GM12878 (cell line): ENCODE data around the gene PRC1. TPM values are rescaled to one million over a fixed set of nuclear protein-coding genes. Genes with fewer than 3 reads are reported as not detected.

Experiments used
- ATF7 ChIP-seq: fragments of 450-650 bp; IDR thresholded peaks from 2 replicates; pipeline ENCODE4 v1.6.1; 2016; ENCODE audit warnings: low read depth, mild to moderate bottlenecking
- DPF2 ChIP-seq: fragments of 450-650 bp; IDR thresholded peaks from 2 replicates; pipeline ENCODE4 v1.6.1; 2017; ENCODE audit warnings: mild to moderate bottlenecking
- EGR1 ChIP-seq, 2 experiments: IDR thresholded peaks; 1 replicate in 1 of 2; 2 replicates in 1 of 2; pipeline ENCODE4 v1.6.1; 2011 to 2012; ENCODE audit warnings: low read depth in 2 of 2, low read length in 2 of 2, borderline replicate concordance in 1 of 2, mild to moderate bottlenecking in 1 of 2, moderate library complexity in 1 of 2
- IKZF2 ChIP-seq, 2 experiments: fragments of 450-650 bp; IDR thresholded peaks; 2 replicates each; pipeline ENCODE4 v1.6.1; 2017; ENCODE audit warnings: mild to moderate bottlenecking in 2 of 2, moderate library complexity in 2 of 2
- IRF4 ChIP-seq: IDR thresholded peaks from 2 replicates; pipeline ENCODE4 v1.6.1; 2011; ENCODE audit warnings: low read depth, low read length
- NBN ChIP-seq: fragments of 450-650 bp; IDR thresholded peaks from 2 replicates; pipeline ENCODE4 v1.6.1; 2016
- SUPT20H ChIP-seq: IDR thresholded peaks from 2 replicates; pipeline ENCODE4 v1.6.1; 2011; ENCODE audit warnings: low read depth, mild to moderate bottlenecking, low read length, moderate library complexity, borderline replicate concordance; ENCODE audit not compliant: control insufficient read depth
- polyA plus RNA-seq, 11 experiments: library from polyadenylated mRNA; depleted of rRNA in 4 of 11; unstranded in 6 of 11; stranded (reverse) in 5 of 11; fragments of >200 nt; fragmentation: Nextera tagmentation in 4 of 11; fragmentation: Illumina TruSeq in 1 of 11; extraction: Ambion mirVana in 4 of 11; extraction: Trizol in 1 of 11; gene quantifications; 1 replicate in 1 of 11; 2 replicates in 10 of 11; pipeline versions ENCODE4 v1.2.1 to v1.2.3, GENCODE V29; 2011 to 2016; ENCODE audit warnings: inconsistent platforms in 2 of 11, missing spikeins in 2 of 11, low read depth in 1 of 11
- total RNA-seq, 4 experiments: library from RNA; depleted of rRNA in 3 of 4; stranded (reverse); fragments of >200 nt in 3 of 4; fragmentation: Illumina TruSeq in 1 of 4; extraction: Trizol in 1 of 4; gene quantifications; 2 replicates each; pipeline versions ENCODE4 v1.2.1 to v1.2.3, GENCODE V29; 2013 to 2021
- TF ChIP-seq, protein P1 (sequence below), 3 experiments: IDR thresholded peaks in 2 of 3; conservative IDR thresholded peaks in 1 of 3; 2 replicates each; pipeline ENCODE4 v1.5.1; 2011; ENCODE audit warnings: low read depth in 3 of 3, low read length in 3 of 3, mild to moderate bottlenecking in 3 of 3, control low read depth in 2 of 3, moderate library complexity in 2 of 3, inconsistent platforms in 1 of 3, mixed read lengths in 1 of 3; ENCODE audit not compliant: control insufficient read depth in 2 of 3, insufficient read depth in 1 of 3; ENCODE audit errors: extremely low read depth in 1 of 3
- TF ChIP-seq, protein P2 (sequence below): fragments of 450-650 bp; IDR thresholded peaks from 2 replicates; pipeline ENCODE4 v1.6.1; 2018; ENCODE audit warnings: mild to moderate bottlenecking, low read depth, moderate library complexity; ENCODE audit not compliant: partially characterized antibody
- TF ChIP-seq, protein P3 (sequence below): IDR thresholded peaks from 2 replicates; pipeline ENCODE4 v1.6.1; 2012; ENCODE audit warnings: low read length, inconsistent platforms

PRC1 gene
- total and polyA plus RNA-seq, 10 of the 15 experiments (the other 5 are each of a cell fraction or from before 2014, with no cell fraction given), result 100 to 241 (median 131) TPM

DNA sequence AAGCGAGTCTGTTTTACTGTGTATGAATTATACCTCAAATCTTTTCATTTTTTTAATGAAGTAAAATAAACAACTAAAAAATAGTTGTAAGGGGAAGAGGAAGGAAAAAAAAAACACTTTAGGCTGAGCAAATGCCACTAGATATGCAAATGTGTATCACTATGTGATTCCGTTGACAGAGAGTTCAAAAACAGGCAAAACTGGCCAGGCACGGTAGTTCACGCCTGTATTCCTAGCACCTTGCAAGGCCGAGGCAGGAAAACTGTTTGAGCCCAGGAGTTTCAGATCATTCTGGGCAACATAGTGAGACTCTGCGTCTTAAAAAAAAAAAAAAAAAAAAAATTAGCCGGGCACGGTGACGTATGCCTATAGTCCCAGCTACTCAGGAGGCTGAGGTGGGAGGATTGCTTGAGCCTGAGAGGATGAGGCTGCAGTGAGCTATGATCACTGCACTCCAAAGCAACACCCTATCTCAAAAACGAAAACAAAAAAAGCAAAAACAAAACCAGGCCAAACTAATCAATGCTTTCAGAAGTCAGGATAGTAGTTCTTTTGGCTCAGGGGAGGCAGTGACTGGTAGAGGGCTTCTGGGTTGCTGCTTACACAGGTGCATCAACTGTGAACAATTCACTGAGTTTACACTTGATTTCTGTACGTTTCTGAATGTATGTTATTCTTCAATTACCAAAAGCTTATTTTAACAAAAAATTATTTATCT lies 7.4 kb downstream of the PRC1 start (continued):
- TF ChIP-seq, protein P1, sequence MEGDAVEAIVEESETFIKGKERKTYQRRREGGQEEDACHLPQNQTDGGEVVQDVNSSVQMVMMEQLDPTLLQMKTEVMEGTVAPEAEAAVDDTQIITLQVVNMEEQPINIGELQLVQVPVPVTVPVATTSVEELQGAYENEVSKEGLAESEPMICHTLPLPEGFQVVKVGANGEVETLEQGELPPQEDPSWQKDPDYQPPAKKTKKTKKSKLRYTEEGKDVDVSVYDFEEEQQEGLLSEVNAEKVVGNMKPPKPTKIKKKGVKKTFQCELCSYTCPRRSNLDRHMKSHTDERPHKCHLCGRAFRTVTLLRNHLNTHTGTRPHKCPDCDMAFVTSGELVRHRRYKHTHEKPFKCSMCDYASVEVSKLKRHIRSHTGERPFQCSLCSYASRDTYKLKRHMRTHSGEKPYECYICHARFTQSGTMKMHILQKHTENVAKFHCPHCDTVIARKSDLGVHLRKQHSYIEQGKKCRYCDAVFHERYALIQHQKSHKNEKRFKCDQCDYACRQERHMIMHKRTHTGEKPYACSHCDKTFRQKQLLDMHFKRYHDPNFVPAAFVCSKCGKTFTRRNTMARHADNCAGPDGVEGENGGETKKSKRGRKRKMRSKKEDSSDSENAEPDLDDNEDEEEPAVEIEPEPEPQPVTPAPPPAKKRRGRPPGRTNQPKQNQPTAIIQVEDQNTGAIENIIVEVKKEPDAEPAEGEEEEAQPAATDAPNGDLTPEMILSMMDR (IDR thresholded peaks at IDR 0.05 in 2 of 3, conservative IDR thresholded peaks at IDR 0.05 in 1 of 3; ENCODE audit: control insufficient read depth in 2 of 3, extremely low read depth in 1 of 3, insufficient read depth in 1 of 3, low read depth in 3 of 3, low read length in 3 of 3), result no peak
- TF ChIP-seq ATF7, result peak; percentile 73
- TF ChIP-seq EGR1 (IDR thresholded peaks at IDR 0.05; ENCODE audit: borderline replicate concordance in 1 of 2, low read depth in 2 of 2, low read length in 2 of 2), result no peak
- 0 out of 2 replicates have a peak, but pooled peaks have one; percentile 40 for TF ChIP-seq IRF4
- TF ChIP-seq, protein P2, sequence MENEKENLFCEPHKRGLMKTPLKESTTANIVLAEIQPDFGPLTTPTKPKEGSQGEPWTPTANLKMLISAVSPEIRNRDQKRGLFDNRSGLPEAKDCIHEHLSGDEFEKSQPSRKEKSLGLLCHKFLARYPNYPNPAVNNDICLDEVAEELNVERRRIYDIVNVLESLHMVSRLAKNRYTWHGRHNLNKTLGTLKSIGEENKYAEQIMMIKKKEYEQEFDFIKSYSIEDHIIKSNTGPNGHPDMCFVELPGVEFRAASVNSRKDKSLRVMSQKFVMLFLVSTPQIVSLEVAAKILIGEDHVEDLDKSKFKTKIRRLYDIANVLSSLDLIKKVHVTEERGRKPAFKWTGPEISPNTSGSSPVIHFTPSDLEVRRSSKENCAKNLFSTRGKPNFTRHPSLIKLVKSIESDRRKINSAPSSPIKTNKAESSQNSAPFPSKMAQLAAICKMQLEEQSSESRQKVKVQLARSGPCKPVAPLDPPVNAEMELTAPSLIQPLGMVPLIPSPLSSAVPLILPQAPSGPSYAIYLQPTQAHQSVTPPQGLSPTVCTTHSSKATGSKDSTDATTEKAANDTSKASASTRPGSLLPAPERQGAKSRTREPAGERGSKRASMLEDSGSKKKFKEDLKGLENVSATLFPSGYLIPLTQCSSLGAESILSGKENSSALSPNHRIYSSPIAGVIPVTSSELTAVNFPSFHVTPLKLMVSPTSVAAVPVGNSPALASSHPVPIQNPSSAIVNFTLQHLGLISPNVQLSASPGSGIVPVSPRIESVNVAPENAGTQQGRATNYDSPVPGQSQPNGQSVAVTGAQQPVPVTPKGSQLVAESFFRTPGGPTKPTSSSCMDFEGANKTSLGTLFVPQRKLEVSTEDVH, result no peak
- TF ChIP-seq DPF2, result no peak
- TF ChIP-seq, protein P3, sequence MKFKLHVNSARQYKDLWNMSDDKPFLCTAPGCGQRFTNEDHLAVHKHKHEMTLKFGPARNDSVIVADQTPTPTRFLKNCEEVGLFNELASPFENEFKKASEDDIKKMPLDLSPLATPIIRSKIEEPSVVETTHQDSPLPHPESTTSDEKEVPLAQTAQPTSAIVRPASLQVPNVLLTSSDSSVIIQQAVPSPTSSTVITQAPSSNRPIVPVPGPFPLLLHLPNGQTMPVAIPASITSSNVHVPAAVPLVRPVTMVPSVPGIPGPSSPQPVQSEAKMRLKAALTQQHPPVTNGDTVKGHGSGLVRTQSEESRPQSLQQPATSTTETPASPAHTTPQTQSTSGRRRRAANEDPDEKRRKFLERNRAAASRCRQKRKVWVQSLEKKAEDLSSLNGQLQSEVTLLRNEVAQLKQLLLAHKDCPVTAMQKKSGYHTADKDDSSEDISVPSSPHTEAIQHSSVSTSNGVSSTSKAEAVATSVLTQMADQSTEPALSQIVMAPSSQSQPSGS, result peak; percentile 57; the same call in 1 of the 2 replicates
- TF ChIP-seq SUPT20H, result no peak
- TF ChIP-seq IKZF2 (IDR thresholded peaks at IDR 0.05), result no peak
- peak; percentile 60 for TF ChIP-seq NBN
